Measurements from ENCODE around the gene GORAB.
A peak's percentile ranks its signal among the peaks of the same experiment; 100 is the strongest.

GORAB gene

DNA sequence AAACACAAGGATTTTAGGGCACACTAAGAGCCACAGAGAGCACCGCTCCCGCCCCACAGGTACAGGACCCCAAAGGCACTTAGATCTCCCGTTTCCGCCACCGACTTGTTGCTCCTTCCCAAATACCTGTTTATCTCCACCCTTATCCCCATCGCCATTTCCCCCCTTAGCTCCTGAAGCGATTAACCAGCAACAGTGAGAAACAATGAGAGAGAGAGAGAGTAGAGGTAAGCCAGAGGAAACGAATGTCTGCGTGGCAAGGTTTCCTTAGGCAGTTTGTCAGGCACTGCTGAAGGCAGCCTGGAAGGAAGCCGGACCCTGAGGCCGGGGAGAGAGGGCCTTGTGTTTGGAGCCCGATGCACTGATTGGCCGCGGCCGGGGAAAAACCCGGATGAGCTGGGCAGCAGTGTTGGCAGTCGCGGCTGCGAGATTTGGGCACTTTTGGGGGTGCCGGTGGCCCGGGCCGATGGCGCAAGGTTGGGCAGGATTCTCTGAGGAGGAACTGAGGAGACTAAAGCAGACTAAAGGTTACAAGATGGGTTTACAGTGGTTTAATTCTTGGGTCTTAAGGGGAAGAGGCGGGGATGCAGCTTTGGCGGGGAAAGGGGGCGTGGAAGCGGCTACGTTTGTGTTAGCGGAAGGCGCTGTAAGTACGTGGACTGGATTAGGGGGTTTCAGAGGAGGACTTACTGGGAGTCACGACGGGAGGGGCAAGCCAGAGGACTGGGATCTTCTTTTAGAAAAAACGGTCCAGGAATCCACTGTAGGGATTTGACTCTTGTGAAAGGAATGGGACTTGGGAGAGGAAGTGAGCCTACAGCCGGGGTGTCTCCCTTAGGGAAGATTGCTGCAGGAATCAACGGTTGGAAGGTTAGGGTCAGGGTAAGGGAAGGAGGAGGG is at the start of gene GORAB:
GORAB (plus strand) TSS at position 409 of the 900 bp plus-strand sequence; CDS start at position 467, 58 bp downstream.
- DNase-seq: peak; percentile 89

GRCh38 chr1:170483051-170483450 is 48.9 kb upstream of the GORAB start:
- DNase-seq: no peak

DNA sequence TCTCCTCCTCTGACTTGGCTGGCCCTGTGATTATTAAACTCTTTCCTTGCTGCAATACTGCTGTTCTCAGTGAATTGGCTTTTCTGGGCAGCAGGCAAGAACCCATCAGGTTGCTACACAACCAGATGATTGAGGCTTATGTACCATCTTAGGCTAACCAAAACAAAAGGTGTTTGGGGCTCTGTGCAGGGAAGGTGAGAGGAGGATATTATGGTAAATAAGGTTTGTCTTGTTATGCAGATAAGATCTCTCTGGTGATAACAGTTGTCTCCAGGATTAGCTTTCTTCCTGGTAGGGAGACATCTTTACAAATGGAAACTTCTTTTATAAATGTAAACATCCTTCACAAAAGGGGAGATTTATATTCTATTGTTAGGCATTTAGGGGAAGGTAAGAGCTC is 44.5 kb upstream of the GORAB start:
- DNase-seq: no peak

- no peak for DNase-seq
Measured at GRCh38 chr1:170491291-170491690, 40.7 kb upstream of the GORAB start.

GRCh38 chr1:170494369-170494768 is 37.6 kb upstream of the GORAB start:
- peak; percentile 21 for DNase-seq

- DNase-seq: no peak
Measured at GRCh38 chr1:170495006-170495405, 37.0 kb upstream of the GORAB start.

DNA sequence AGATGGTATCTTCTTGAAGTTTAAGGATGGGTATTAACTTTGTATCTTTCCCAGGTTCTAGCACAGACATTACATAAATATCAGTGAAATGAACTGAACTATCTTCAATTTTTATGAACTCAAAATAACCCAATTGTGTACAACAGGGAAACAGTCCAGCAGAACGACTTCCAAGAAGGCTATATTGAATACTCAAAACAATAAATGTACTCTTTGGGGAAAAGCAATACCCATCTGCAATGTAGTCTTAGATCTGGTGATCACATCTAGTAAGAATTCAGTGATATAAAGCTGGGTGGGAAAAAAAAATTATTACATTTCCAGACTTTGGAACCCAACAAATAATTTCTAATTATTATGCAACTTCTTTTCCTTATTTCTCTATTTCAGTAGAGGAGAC is 33.1 kb upstream of the GORAB start:
- DNase-seq: no peak

GRCh38 chr1:170503665-170504064 is 28.3 kb upstream of the GORAB start:
- no peak for DNase-seq

- DNase-seq: no peak
Measured at GRCh38 chr1:170510163-170510562, 21.8 kb upstream of the GORAB start.

- no peak for DNase-seq
Measured at GRCh38 chr1:170511038-170511437, 20.9 kb upstream of the GORAB start.

GRCh38 chr1:170513138-170513537 is 18.8 kb upstream of the GORAB start:
- DNase-seq: no peak

DNA sequence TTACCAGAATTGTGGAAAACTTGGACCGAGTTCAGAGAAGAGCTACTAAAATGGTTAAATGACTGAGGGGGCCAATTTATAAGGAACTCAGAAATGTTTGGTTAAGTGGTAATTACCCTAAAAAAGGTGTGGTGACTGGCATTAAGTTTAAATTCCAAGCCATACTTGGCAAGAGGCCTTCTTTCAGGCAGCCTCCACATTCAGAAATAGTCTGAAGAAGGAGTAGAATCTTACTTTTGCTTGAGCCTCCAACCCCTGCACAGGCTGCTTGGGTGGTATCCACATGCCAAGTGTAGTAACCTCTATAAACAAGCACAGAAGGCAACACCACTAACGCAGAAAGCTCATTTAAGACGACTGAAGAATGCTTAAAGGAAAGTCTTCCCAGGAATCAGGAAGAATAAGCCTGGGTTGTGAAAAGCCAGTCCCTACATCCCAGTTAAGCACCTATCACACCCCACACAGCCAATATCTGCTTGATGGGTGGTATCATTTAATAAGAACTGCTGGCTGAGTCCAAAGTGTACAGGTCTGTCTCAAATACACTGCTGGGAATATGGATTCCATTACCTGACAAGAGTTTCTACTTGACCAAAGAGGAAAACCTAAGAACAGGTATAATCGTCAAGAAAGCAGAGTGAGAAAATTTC is 13.7 kb upstream of the GORAB start:
- DNase-seq: no peak

DNA sequence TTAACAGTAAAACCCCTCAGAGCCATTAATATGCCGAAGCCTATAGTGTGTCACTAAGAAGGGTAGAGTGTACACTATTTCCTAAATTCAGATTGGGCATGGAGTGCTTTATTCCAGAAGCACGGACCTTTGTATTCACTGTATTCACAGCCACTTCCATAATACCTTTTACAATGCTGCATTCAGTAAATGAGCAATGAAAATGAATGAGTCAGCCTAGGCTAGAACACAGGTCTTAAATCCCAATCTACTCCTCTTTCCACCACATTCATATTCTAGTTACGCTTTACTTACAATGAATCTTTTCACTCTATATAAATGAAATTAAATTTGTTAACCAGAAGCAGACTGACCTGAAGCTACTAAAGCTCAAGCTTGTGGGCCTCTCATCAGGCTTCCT is 13.0 kb upstream of the GORAB start:
- DNase-seq: no peak

- DNase-seq: peak; percentile 67
Measured at GRCh38 chr1:170520601-170521000, 11.4 kb upstream of the GORAB start.

DNA sequence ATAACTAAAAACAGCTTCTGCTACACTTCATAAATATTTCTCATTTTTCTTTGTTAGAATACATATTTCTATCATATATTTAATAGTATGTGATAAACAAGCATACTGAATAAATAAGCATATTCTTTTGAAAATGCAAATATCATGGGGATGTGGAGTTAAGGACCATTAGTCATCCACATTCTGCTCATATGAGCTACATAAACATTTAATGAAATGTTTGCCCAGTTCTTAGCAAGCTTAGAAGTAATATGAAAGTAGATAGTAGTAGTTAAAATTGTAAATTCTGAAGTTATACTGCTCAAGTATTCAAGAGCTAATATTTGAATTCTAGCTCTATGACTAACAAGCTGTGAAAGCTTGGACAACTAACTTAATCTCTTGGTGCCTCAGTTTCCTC is 10.1 kb upstream of the GORAB start:
- no peak for DNase-seq

- DNase-seq: no peak
Measured at GRCh38 chr1:170530972-170531757, 801 bp upstream of the GORAB start.

GRCh38 chr1:170533298-170533697 is 1.3 kb downstream of the GORAB start:
- DNase-seq: no peak

DNA sequence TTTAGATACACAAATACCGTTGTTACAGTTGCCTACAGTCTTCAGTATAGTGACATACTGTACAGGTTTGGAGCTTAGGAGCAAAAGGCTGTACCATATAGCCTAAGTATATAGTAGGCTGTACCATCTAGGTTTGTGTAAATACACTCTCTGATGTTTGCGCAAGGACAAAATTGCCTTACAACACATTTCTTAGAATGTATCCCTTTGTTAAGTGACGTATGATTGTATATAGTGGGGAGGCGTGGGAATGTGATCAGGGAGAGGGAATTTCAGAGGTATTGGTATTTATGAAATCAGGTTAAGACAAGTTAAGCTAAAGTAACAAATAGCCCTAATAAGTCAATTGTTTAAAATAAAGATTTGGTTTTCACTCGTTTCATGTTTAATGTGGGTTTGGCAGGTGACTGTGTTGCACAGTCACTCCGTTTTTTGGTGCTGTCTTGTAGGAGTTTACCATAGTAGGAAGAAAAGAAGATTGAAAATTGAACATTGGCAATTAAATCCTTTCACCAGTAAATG is 2.7 kb downstream of the GORAB start:
- DNase-seq: no peak

DNA sequence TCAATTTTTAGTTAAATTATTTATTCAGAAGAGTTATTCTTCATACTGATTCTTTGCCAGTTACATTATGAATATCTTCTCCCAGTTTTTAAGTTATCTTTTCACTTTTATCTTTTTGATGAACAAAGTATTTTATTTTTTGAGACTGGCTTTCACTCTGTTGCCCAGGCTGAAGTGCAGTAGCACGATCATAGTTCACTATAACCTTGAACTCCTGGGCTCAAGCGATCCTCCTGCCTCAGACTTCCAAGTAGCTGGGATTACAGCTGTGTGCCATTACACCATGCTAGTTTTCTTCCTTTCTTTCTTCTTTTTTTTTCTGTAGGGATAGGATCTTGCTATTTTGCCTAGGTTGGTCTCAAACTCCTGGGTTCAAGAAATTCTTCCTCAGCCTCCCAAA is 3.5 kb downstream of the GORAB start:
- no peak for DNase-seq

- DNase-seq: no peak
Measured at GRCh38 chr1:170536924-170537551, 5.1 kb downstream of the GORAB start.

DNA sequence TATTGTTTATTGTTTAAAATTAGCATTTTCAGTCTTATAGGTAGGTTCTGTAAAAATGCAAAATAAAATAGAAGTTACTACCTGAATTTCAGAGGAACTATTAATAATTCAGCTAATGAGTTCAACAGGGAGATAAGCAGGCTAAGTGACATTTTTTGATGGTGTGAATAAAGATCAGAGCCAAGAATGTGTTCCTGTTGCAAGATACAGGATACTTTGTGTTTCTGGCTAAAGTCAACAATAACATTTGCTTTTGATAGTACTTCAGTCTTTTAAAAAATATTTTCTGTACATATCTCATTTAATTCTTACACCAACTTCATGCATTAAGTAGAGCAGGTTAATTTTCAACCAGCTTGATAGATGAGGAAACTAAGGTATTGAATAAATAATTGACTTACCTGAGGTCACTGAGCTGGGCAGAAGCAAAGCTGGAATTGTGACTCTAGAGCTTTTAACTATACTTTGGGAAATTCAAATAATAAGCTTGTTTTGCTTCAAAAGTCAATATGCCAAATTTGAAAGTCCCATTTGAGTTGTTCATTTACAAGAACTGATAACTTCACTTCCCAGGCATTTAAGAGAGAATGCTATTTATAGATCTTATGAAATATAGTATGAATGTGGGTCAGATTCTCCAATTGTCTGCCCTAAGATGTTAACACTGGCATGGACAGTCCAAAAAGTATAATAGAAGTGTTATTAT is 6.0 kb downstream of the GORAB start:
- no peak for DNase-seq

DNA sequence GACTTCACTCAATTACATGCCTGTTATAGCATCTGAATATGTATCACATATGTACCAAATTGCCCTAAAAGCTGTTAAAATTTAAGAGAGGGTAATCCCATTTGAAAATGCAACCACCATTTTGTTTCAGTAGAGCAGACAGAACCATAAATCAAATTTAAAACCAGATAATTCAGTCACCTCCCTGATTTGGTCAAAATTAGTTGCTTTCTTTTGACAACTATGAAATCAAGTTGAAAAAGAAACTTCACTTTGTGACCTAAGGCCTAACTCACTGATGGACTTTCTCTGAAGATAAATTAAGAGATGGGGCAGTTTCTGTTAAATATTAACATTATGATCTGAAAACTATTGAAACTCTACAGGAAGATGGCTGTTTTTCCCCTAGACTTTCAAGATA is 6.7 kb downstream of the GORAB start:
- no peak for DNase-seq
